Liver (tissue), 9 donors: ENCODE results near the gene ACO2. TPM values are rescaled to one million over a fixed set of nuclear protein-coding genes. Genes with fewer than 3 reads are reported as not detected.

Experiments
- DNase-seq: peaks from one replicate; pipeline ENCODE4 v3.0.0-alpha.2; 2017; ENCODE audit warnings: low spot score
- H3K27ac ChIP-seq, 2 donors: one replicate each; pipeline ENCODE4 v1.7.0; 2013; ENCODE audit warnings: inconsistent platforms in 2 of 2, low read length in 2 of 2, control low read depth in 1 of 2, low read depth in 1 of 2, mild to moderate bottlenecking in 1 of 2
- H3K27me3 ChIP-seq, 4 donors: one replicate each; pipeline versions ENCODE4 v1.6.1 to v1.7.0; 2013; ENCODE audit warnings: low read length in 3 of 4, inconsistent platforms in 1 of 4, mild to moderate bottlenecking in 1 of 4, moderate library complexity in 1 of 4; ENCODE audit not compliant: control insufficient read depth in 4 of 4, insufficient read depth in 4 of 4
- H3K36me3 ChIP-seq, 4 donors: one replicate each; pipeline versions ENCODE4 v1.6.1 to v1.7.0; 2013; ENCODE audit warnings: low read length in 3 of 4, mild to moderate bottlenecking in 3 of 4, low read depth in 1 of 4, moderate library complexity in 1 of 4; ENCODE audit not compliant: control insufficient read depth in 4 of 4, insufficient read depth in 3 of 4
- H3K4me1 ChIP-seq, 4 donors: one replicate each; pipeline versions ENCODE4 v1.6.1 to v1.7.0; 2013; ENCODE audit warnings: low read length in 3 of 4, mild to moderate bottlenecking in 3 of 4, moderate library complexity in 1 of 4; ENCODE audit not compliant: control insufficient read depth in 4 of 4, insufficient read depth in 4 of 4
- H3K4me3 ChIP-seq, 3 donors: one replicate each; pipeline versions ENCODE4 v1.6.1 to v1.7.0; 2013; ENCODE audit warnings: low read length in 3 of 3, control low read depth in 1 of 3, low read depth in 1 of 3, mild to moderate bottlenecking in 1 of 3
- H3K9ac ChIP-seq, 2 donors: one replicate each; pipeline ENCODE4 v1.7.0; 2013; ENCODE audit warnings: low read length in 2 of 2, mild to moderate bottlenecking in 2 of 2, moderate library complexity in 2 of 2, control low read depth in 1 of 2, low read depth in 1 of 2
- H3K9me3 ChIP-seq, 4 donors: one replicate each; pipeline versions ENCODE4 v1.6.1 to v1.7.0; 2013; ENCODE audit warnings: low read length in 3 of 4; ENCODE audit not compliant: control insufficient read depth in 4 of 4
- EGR1 ChIP-seq, 2 donors: IDR thresholded peaks; 2 replicates each; pipeline ENCODE4 v1.6.1; 2016 to 2018; ENCODE audit warnings: antibody characterized with exemption in 2 of 2, low read depth in 2 of 2
- FOXA2 ChIP-seq: IDR thresholded peaks from 2 replicates; pipeline ENCODE4 v1.6.1; 2016; ENCODE audit warnings: antibody characterized with exemption
- GABPA ChIP-seq, 2 donors: IDR thresholded peaks in 1 of 2; conservative IDR thresholded peaks in 1 of 2; 2 replicates each; pipeline ENCODE4 v1.6.1; 2016; ENCODE audit warnings: antibody characterized with exemption in 2 of 2, mild to moderate bottlenecking in 1 of 2, moderate library complexity in 1 of 2
- HNF4A ChIP-seq, 2 donors: conservative IDR thresholded peaks; 2 replicates each; pipeline ENCODE4 v1.6.1; 2016; ENCODE audit warnings: antibody characterized with exemption in 2 of 2, mild to moderate bottlenecking in 2 of 2
- JUND ChIP-seq, 2 donors: IDR thresholded peaks; 2 replicates each; pipeline ENCODE4 v1.6.1; 2016; ENCODE audit warnings: antibody characterized with exemption in 2 of 2
- NR2F2 ChIP-seq: IDR thresholded peaks from 2 replicates; pipeline ENCODE4 v1.6.1; 2016; ENCODE audit warnings: antibody characterized with exemption
- RAD21 ChIP-seq, 2 donors: IDR thresholded peaks; 2 replicates each; pipeline ENCODE4 v1.6.1; 2016; ENCODE audit warnings: antibody characterized with exemption in 2 of 2, mild to moderate bottlenecking in 2 of 2
- YY1 ChIP-seq: IDR thresholded peaks from 2 replicates; pipeline ENCODE4 v1.6.1; 2016; ENCODE audit warnings: antibody characterized with exemption, mild to moderate bottlenecking
- WGBS: extraction: QIAGEN DNeasy Blood & Tissue Kit; methylation state at CpG from one replicate; pipeline ENCODE4 v1.1.7; 2013; 5-methylcytosine and 5-hydroxymethylcytosine counted together
- polyA plus RNA-seq, 2 donors: library from polyadenylated mRNA; stranded (reverse) in 1 of 2; unstranded in 1 of 2; fragments of 200-250 nt in 1 of 2; fragments of >200 nt in 1 of 2; fragmentation: Nextera tagmentation in 1 of 2; extraction: Ambion mirVana in 1 of 2; gene quantifications; one replicate each; pipeline versions ENCODE4 v1.2.1 to v1.2.3, GENCODE V29; 2013 to 2015
- total RNA-seq, 2 donors: library from RNA; depleted of rRNA; stranded (reverse); fragments of >200 nt; gene quantifications; one replicate each; pipeline ENCODE4 v1.2.3, GENCODE V29; 2014
- TF ChIP-seq, protein P1 (sequence below): fragments of 150-350 bp; IDR thresholded peaks from 2 replicates; pipeline ENCODE4 v1.5.1; 2017; ENCODE audit warnings: improper control_type of control experiment, low read depth, low read length; ENCODE audit not compliant: missing input control
- TF ChIP-seq, protein P2 (sequence below): IDR thresholded peaks from 2 replicates; pipeline ENCODE4 v1.6.1; 2016; ENCODE audit warnings: antibody characterized with exemption
- TF ChIP-seq, protein P3 (sequence below): IDR thresholded peaks from 2 replicates; pipeline ENCODE4 v1.6.1; 2016; ENCODE audit warnings: antibody characterized with exemption
- TF ChIP-seq, protein P4 (sequence below): IDR thresholded peaks from 2 replicates; pipeline ENCODE4 v1.6.1; 2016; ENCODE audit warnings: antibody characterized with exemption
- donor health status: healthy.
- donor health status: healthy.
- donor health status: healthy.
- donor health status: healthy.
- donor health status: healthy.

ACO2 gene
- total and polyA plus RNA-seq, 4 donors = 45.3 to 76.1 (median 68.9) TPM

DNA sequence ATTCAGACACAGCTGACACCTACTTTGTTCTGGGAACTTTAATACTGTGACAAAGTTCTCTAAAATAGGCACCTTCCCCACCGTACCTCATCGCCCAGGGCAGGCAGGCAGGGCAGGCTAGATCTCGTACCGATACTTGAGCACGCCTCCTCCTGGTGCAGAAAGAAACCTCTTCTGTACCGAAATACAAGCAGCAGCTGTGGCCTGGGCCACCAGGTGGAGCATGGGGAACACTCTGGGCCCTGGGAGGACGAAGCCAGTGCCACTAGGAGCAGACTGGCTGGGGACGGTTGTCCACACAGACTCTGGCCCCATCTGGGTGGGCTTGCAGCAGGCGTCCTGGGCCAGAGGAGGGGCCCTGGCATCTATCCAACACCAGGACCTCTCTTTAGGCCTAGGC, 108.0 kb downstream of the ACO2 start:
- Histone ChIP-seq H3K36me3 (peaks cover 6 to 15% (median 14%) of the 10 kb centered on the region in 4 donors), H3K27ac (no peak overlapping the region), H3K9me3 (no peaks in the 10 kb centered on the region), H3K9ac (no peak overlapping the region), H3K4me3 (no peak overlapping the region), H3K27me3 (no peaks in the 10 kb centered on the region), H3K4me1 (no peaks in the 10 kb centered on the region)
- peak; percentile 70 for DNase-seq
- TF ChIP-seq RAD21 (IDR thresholded peaks at IDR 0.05) (peak; percentile 85 to 87), GABPA (IDR thresholded peaks at IDR 0.05 in 1 of 2, conservative IDR thresholded peaks at IDR 0.05 in 1 of 2) (no peak), EGR1 (IDR thresholded peaks at IDR 0.05; ENCODE audit: low read depth in 2 of 2) (no peak), HNF4A (conservative IDR thresholded peaks at IDR 0.05) (no peak), FOXA2 (no peak), YY1 (no peak)
- TF ChIP-seq, protein P1, sequence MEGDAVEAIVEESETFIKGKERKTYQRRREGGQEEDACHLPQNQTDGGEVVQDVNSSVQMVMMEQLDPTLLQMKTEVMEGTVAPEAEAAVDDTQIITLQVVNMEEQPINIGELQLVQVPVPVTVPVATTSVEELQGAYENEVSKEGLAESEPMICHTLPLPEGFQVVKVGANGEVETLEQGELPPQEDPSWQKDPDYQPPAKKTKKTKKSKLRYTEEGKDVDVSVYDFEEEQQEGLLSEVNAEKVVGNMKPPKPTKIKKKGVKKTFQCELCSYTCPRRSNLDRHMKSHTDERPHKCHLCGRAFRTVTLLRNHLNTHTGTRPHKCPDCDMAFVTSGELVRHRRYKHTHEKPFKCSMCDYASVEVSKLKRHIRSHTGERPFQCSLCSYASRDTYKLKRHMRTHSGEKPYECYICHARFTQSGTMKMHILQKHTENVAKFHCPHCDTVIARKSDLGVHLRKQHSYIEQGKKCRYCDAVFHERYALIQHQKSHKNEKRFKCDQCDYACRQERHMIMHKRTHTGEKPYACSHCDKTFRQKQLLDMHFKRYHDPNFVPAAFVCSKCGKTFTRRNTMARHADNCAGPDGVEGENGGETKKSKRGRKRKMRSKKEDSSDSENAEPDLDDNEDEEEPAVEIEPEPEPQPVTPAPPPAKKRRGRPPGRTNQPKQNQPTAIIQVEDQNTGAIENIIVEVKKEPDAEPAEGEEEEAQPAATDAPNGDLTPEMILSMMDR = peak; percentile 71
- TF ChIP-seq, protein P2, sequence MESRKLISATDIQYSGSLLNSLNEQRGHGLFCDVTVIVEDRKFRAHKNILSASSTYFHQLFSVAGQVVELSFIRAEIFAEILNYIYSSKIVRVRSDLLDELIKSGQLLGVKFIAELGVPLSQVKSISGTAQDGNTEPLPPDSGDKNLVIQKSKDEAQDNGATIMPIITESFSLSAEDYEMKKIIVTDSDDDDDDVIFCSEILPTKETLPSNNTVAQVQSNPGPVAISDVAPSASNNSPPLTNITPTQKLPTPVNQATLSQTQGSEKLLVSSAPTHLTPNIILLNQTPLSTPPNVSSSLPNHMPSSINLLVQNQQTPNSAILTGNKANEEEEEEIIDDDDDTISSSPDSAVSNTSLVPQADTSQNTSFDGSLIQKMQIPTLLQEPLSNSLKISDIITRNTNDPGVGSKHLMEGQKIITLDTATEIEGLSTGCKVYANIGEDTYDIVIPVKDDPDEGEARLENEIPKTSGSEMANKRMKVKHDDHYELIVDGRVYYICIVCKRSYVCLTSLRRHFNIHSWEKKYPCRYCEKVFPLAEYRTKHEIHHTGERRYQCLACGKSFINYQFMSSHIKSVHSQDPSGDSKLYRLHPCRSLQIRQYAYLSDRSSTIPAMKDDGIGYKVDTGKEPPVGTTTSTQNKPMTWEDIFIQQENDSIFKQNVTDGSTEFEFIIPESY = no peak
- 58% methylated on average over 9 of the region's 9 CpGs for WGBS

DNA sequence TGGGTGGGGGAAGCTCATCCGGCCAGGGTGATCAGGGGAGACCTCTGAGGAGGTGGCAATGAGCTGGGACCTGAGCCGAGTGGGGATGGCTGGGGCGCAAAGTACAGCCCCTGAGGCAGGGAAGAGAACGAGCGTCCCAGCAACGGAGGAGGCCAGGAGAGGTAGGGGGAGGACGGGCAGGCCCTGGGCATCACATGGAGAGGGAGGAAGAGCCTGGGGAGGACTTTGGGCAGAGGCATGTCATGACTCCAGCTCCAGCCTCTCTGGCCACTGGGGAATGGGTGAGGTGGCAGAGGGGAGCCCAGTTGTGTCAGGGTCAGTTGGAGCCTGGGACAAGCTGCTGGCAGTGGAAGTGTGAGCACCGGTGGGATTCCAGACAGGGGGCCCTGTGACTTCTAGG, 109.2 kb downstream of the ACO2 start:
- Histone ChIP-seq H3K4me3 (no peak overlapping the region), H3K9ac (no peak overlapping the region), H3K9me3 (no peaks in the 10 kb centered on the region), H3K4me1 (no peaks in the 10 kb centered on the region), H3K36me3 (peaks cover 8 to 22% (median 15%) of the 10 kb centered on the region in 4 donors), H3K27me3 (no peaks in the 10 kb centered on the region), H3K27ac (no peak overlapping the region)
- TF ChIP-seq FOXA2 (no peak), GABPA (IDR thresholded peaks at IDR 0.05 in 1 of 2, conservative IDR thresholded peaks at IDR 0.05 in 1 of 2) (no peak), JUND (IDR thresholded peaks at IDR 0.05) (no peak), NR2F2 (no peak)
- TF ChIP-seq, protein P3, sequence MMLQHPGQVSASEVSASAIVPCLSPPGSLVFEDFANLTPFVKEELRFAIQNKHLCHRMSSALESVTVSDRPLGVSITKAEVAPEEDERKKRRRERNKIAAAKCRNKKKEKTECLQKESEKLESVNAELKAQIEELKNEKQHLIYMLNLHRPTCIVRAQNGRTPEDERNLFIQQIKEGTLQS = no peak
- TF ChIP-seq, protein P1 = no peak
- TF ChIP-seq, protein P4, sequence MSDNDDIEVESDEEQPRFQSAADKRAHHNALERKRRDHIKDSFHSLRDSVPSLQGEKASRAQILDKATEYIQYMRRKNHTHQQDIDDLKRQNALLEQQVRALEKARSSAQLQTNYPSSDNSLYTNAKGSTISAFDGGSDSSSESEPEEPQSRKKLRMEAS = no peak
- WGBS = 94% methylated on average over 8 of the region's 8 CpGs
- DNase-seq = no peak

Other genes starting within 250 kb of the ACO2 start
- gene CHADL, start 228.2 kb upstream of the ACO2 start, total RNA-seq = 1 to 10 TPM in 1 of 2 donors, under 1 TPM in 1; 0.51 to 1.0 TPM
- gene CHADL, start 228.2 kb upstream of the ACO2 start, polyA plus RNA-seq = under 1 TPM; 0.55 to 0.68 TPM
- gene RANGAP1, start 182.9 kb upstream of the ACO2 start, total RNA-seq = 10 to 100 TPM; 29.4 to 40.3 TPM
- gene RANGAP1, start 182.9 kb upstream of the ACO2 start, polyA plus RNA-seq = 10 to 100 TPM; 12.0 to 37.2 TPM
- 10 to 100 TPM; 22.0 to 50.2 TPM for gene ZC3H7B, start 167.6 kb upstream of the ACO2 start, total RNA-seq
- gene ZC3H7B, start 167.6 kb upstream of the ACO2 start, polyA plus RNA-seq = 10 to 100 TPM in 1 of 2 donors, 1 to 10 TPM in 1; 6.6 to 30.2 TPM
- gene TEF, start 87.2 kb upstream of the ACO2 start, total RNA-seq = 10 to 100 TPM in 1 of 2 donors, 1 to 10 TPM in 1; 8.8 to 16.2 TPM
- 10 to 100 TPM in 1 of 2 donors, 1 to 10 TPM in 1; 5.7 to 11.6 TPM for gene TEF, start 87.2 kb upstream of the ACO2 start, polyA plus RNA-seq
- gene TOB2, start 22.3 kb upstream of the ACO2 start, total RNA-seq = 10 to 100 TPM; 11.6 to 17.1 TPM
- 10 to 100 TPM in 1 of 2 donors, 1 to 10 TPM in 1; 9.8 to 12.9 TPM for gene TOB2, start 22.3 kb upstream of the ACO2 start, polyA plus RNA-seq
- gene PHF5A, start 425 bp upstream of the ACO2 start, total RNA-seq = 10 to 100 TPM; 27.3 to 31.7 TPM
- gene PHF5A, start 425 bp upstream of the ACO2 start, polyA plus RNA-seq = 10 to 100 TPM; 15.8 to 19.1 TPM
- gene POLR3H, start 75.4 kb downstream of the ACO2 start, total RNA-seq = 10 to 100 TPM; 11.7 to 21.9 TPM
- 10 to 100 TPM; 32.2 to 37.7 TPM for gene POLR3H, start 75.4 kb downstream of the ACO2 start, polyA plus RNA-seq
- under 1 TPM; 0.17 to 0.33 TPM for gene CSDC2, start 91.9 kb downstream of the ACO2 start, total RNA-seq
- 10 to 100 TPM in 1 of 2 donors, under 1 TPM in 1; 0.42 to 12.2 TPM for gene CSDC2, start 91.9 kb downstream of the ACO2 start, polyA plus RNA-seq
- 10 to 100 TPM; 24.9 to 30.1 TPM for gene PMM1, start 120.7 kb downstream of the ACO2 start, total RNA-seq
- gene PMM1, start 120.7 kb downstream of the ACO2 start, polyA plus RNA-seq = 10 to 100 TPM; 35.1 to 50.2 TPM
- 10 to 100 TPM; 16.4 to 46.9 TPM for gene DESI1, start 151.9 kb downstream of the ACO2 start, total RNA-seq
- gene DESI1, start 151.9 kb downstream of the ACO2 start, polyA plus RNA-seq = 100 to 1,000 TPM in 1 of 2 donors, 10 to 100 TPM in 1; 34.3 to 102 TPM
- 100 to 1,000 TPM; 104 to 148 TPM for gene XRCC6, start 152.2 kb downstream of the ACO2 start, total RNA-seq
- gene XRCC6, start 152.2 kb downstream of the ACO2 start, polyA plus RNA-seq = 10 to 100 TPM; 81.8 to 87.9 TPM
- 10 to 100 TPM; 22.3 to 35.3 TPM for gene SNU13, start 219.8 kb downstream of the ACO2 start, total RNA-seq
- gene SNU13, start 219.8 kb downstream of the ACO2 start, polyA plus RNA-seq = 100 to 1,000 TPM in 1 of 2 donors, 10 to 100 TPM in 1; 52.6 to 104 TPM
- gene MEI1, start 230.4 kb downstream of the ACO2 start, total RNA-seq = 1 to 10 TPM in 1 of 2 donors, under 1 TPM in 1; 0.33 to 1.0 TPM
- 1 to 10 TPM in 1 of 2 donors, under 1 TPM in 1; 0.43 to 1.3 TPM for gene MEI1, start 230.4 kb downstream of the ACO2 start, polyA plus RNA-seq